Testis (tissue), 3 donors: Measurements from ENCODE around the gene CTBP2. TPM values are rescaled to one million over a fixed set of nuclear protein-coding genes. Genes with fewer than 3 reads are reported as not detected.

ENCODE experiments used
- DNase-seq: peaks from one replicate; pipeline ENCODE4 v3.0.0-alpha.2; 2019
- H3K27ac ChIP-seq, 2 donors: fragments of 200-600 bp; sonication (generic); one replicate each; pipeline ENCODE4 v1.5.1; 2019
- H3K27me3 ChIP-seq: fragments of 200-600 bp; sonication (generic); one replicate; pipeline ENCODE4 v1.5.1; 2019
- H3K36me3 ChIP-seq: fragments of 200-600 bp; sonication (generic); one replicate; pipeline ENCODE4 v1.5.1; 2017; ENCODE audit warnings: low read depth; ENCODE audit errors: missing control alignments
- H3K4me1 ChIP-seq: fragments of 200-600 bp; sonication (generic); one replicate; pipeline ENCODE4 v1.5.1; 2019
- H3K4me3 ChIP-seq, 2 donors: fragments of 200-600 bp; sonication (generic); one replicate each; pipeline ENCODE4 v1.5.1; 2017 to 2019
- H3K9me3 ChIP-seq: fragments of 200-600 bp; sonication (generic); one replicate; pipeline ENCODE4 v1.5.1; 2017
- POLR2A ChIP-seq: fragments of 450-650 bp; IDR thresholded peaks from one replicate; pipeline ENCODE4 v1.6.1; 2017; ENCODE audit warnings: antibody characterized with exemption, mild to moderate bottlenecking, moderate library complexity
- WGBS, 2 donors: methylation state at CpG; one replicate each; pipeline ENCODE4 v1.1.5; 2018; 5-methylcytosine and 5-hydroxymethylcytosine counted together
- intact Hi-C: fragments of 100-400 bp; cut with DNase I; formaldehyde crosslinking; loops from one replicate; pipeline ENCODE4 v1.15.1; 2023; ENCODE audit warnings: low total_unique reads
- polyA plus RNA-seq: library from polyadenylated mRNA; stranded (reverse); fragments of 350-450 nt; fragmentation: Illumina TruSeq; extraction: RNeasy Lipid Tissue Mini Kit (QIAGEN cat#74804); gene quantifications from one replicate; pipeline ENCODE4 v1.2.3, GENCODE V29; 2014; ENCODE audit warnings: low read depth, low replicate concordance; ENCODE audit not compliant: insufficient read depth
- total RNA-seq, 2 donors: library from RNA; depleted of rRNA; stranded (reverse); fragments of >200 nt; gene quantifications; one replicate each; pipeline ENCODE4 v1.2.3, GENCODE V29; 2016
- TF ChIP-seq, protein P1 (sequence below), 3 experiments: fragments of 450-650 bp in 2 of 3; fragments of 200-600 bp in 1 of 3; sonication (generic) in 1 of 3; IDR thresholded peaks; one replicate each; pipeline ENCODE4 v1.5.1; 2016 to 2019; ENCODE audit warnings: antibody characterized with exemption in 3 of 3, mild to moderate bottlenecking in 2 of 3, moderate library complexity in 1 of 3

CTBP2 gene
- total and polyA plus RNA-seq, 3 donors from 2014 or later, result 44.7 to 79.5 (median 52.4) TPM

DNA sequence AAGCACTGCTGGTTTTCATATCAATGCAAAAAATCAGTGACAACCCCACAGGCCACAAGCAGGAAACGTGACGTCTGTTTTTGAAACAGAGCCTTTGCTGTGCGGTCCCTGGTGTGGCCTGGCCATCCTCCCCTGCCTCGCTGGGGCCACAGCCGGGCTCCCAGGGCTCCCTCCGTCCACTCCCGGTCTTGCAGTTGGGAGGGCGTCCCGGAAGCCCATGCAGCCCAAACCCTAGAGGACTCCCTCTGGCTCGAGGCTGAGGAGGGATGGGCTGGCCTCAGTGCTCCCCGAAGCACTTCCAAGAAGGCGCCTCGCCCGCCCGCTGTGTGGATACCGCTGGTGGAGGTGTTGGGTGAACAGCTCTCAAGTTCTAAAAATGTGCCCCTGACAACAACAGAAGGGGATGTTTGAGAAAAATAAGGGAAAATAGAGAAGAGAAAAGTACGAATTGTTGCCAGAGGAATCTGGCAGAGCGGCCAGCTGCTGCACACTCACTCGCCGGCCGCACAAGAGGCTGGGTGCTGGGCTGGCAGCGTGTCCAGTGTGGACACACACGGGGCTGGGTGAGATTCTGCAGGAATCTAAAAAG is 144.9 kb downstream of the CTBP2 start:
- Histone ChIP-seq H3K4me1 (peaks cover 81% of the 10 kb centered on the region), H3K27ac (peak overlapping the region; percentile 71 to 72), H3K27me3 (no peaks in the 10 kb centered on the region), H3K36me3 (no peaks in the 10 kb centered on the region), H3K4me3 (no peak overlapping the region), H3K9me3 (no peaks in the 10 kb centered on the region)
- no peak for TF ChIP-seq POLR2A
- TF ChIP-seq, protein P1, sequence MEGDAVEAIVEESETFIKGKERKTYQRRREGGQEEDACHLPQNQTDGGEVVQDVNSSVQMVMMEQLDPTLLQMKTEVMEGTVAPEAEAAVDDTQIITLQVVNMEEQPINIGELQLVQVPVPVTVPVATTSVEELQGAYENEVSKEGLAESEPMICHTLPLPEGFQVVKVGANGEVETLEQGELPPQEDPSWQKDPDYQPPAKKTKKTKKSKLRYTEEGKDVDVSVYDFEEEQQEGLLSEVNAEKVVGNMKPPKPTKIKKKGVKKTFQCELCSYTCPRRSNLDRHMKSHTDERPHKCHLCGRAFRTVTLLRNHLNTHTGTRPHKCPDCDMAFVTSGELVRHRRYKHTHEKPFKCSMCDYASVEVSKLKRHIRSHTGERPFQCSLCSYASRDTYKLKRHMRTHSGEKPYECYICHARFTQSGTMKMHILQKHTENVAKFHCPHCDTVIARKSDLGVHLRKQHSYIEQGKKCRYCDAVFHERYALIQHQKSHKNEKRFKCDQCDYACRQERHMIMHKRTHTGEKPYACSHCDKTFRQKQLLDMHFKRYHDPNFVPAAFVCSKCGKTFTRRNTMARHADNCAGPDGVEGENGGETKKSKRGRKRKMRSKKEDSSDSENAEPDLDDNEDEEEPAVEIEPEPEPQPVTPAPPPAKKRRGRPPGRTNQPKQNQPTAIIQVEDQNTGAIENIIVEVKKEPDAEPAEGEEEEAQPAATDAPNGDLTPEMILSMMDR (IDR thresholded peaks at IDR 0.05), result no peak
- intact Hi-C loops, result no loop called here
- 45 to 59% methylated on average over 17 to 23 of the region's 23 CpGs for WGBS, 2 donors
- DNase-seq, result no peak

DNA sequence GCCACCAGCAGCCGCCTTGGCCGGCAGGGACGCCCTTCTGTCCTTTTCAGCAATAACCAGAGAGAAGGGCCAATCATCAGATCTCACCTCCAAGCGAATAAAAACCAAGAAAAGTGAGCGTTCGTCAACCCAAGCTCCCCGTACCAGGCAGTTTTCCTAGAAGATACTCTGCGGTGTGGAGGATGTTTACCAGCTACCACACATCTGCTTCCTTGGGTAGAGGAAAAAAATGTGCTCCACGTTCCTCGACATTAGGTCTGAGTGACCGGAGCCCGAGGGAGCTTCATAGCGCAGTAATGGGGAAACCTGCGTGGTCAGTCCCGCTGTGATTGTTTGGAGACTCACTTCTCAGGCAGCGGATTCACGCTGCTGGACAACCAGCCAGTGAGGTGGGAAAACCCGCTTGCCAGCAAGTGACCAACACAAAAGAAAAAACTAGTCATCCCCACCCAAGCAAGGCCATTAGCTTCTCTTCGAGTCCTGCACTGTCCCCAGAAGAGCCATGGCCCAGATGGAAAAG is 145.5 kb downstream of the CTBP2 start:
- DNase-seq, result no peak
- no peak overlapping the region for H3K4me3 ChIP-seq
- H3K27ac ChIP-seq, result peak overlapping the region; percentile 71 to 72
- H3K36me3 ChIP-seq, result no peaks in the 10 kb centered on the region
- peaks cover 87% of the 10 kb centered on the region for H3K4me1 ChIP-seq
- H3K9me3 ChIP-seq, result no peaks in the 10 kb centered on the region
- intact Hi-C loops, result no loop called here
- 90 to 91% methylated on average over 19 of the region's 19 CpGs for WGBS, 2 donors
- TF ChIP-seq, protein P1 (IDR thresholded peaks at IDR 0.05), result no peak
- no peak for TF ChIP-seq POLR2A
- H3K27me3 ChIP-seq, result no peaks in the 10 kb centered on the region

DNA sequence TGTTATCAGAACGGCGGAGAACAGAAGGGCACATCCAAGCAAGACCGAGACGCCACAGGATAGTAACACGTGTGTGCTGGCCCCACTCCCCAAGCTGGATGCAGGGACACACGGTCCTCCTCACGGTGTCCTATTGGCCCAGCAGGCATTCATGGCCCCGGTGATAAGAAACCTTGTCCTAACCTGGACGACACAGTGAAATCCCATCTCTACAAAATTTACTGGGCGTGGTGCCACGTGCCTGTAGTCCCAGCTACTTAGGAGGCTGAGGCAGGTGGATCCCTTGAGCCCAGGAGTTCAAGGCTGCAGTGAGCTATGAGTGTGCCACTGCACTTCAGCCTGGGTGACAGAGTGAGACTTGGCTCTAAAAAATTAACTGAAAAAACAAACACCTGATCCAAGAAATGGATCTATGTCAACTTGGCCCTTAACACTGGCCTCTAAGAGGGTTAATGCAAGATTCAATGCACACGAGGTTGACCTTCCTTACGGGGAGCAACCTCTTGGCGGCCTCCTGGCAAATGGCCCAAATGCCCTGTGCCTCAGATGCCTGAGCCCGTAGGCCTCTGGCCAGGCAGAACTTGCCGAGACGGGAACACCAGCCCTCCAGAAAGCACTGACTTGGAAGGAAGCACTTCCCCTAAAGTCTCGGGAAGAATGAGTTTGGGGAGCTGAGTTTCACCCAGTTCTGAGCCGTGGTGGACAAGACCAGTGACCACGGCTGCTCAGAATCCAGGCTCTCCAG is 146.1 kb downstream of the CTBP2 start:
- DNase-seq, result no peak
- 56 to 92% methylated on average over 7 to 20 of the region's 20 CpGs for WGBS, 2 donors
- Histone ChIP-seq H3K27me3 (no peaks in the 10 kb centered on the region), H3K36me3 (no peaks in the 10 kb centered on the region), H3K4me1 (peaks cover 91% of the 10 kb centered on the region), H3K27ac (peak overlapping the region; percentile 71 to 72), H3K4me3 (no peak overlapping the region), H3K9me3 (no peaks in the 10 kb centered on the region)
- no peak for TF ChIP-seq POLR2A
- intact Hi-C loops, result no loop called here

DNA sequence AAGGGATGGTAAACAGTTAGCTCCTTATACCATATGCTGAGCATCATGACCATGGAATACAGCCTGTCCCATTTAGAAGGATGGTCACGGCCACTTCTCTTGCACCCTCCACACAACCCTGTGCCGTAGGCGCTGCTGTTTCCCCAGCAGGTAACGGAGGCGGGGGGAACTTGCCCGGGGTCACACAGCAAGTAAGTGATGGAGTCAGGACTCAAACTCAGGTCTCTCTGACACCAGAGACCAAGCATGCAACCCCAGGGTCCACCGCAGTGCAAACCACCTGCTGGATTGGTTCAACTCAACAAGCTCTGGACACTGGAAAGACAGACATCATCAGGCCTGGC is 146.9 kb downstream of the CTBP2 start:
- whole genome bisulfite sequencing, 2 donors, result 97 to 100% methylated on average over 6 to 7 of the region's 7 CpGs
- H3K4me3 ChIP-seq, result no peak overlapping the region
- H3K36me3 ChIP-seq, result no peaks in the 10 kb centered on the region
- no peak for TF ChIP-seq POLR2A
- TF ChIP-seq, protein P1 (IDR thresholded peaks at IDR 0.05), result no peak
- no peaks in the 10 kb centered on the region for H3K27me3 ChIP-seq
- no peaks in the 10 kb centered on the region for H3K9me3 ChIP-seq
- no peak for DNase-seq
- intact Hi-C loops, result no loop called here
- peak overlapping the region; percentile 72 to 90 for H3K27ac ChIP-seq
- H3K4me1 ChIP-seq, result peaks cover 89% of the 10 kb centered on the region

DNA sequence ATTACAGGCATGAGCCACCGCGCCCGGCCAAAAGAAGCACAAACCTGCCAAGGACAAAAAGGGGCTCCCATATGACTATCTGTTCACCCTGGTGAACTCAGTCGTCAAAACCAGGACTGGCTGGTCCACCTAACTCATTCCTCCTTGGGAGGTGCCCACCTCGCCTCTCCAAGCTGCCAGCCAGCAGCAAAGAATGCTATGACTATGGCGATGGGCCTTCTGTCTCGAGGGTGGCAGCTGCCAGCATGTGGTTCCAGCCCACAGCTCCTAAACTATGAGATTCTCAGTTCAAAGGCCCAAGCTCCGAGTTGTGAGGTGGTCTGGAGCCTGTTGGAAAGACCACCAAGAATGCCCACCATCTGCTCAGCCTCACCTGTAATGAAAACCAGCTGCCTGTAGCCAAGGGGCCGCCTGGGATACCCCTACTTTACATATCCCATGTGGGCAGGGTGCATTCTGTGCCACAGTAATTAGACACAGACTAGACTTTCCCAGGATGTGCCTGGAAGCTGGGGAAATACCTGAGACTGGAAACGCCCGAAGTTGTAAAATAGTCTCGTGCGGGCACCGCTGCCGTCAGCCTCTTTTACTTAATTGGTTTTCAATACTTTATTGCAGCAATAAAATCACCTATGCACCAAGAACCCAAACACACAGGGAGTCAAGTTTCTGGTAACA is 147.4 kb downstream of the CTBP2 start:
- H3K27ac ChIP-seq, result peak overlapping the region; percentile 72 to 90
- peaks cover 90% of the 10 kb centered on the region for H3K4me1 ChIP-seq
- intact Hi-C loops, result no loop called here
- no peaks in the 10 kb centered on the region for H3K36me3 ChIP-seq
- H3K9me3 ChIP-seq, result no peaks in the 10 kb centered on the region
- no peak overlapping the region for H3K4me3 ChIP-seq
- no peak for DNase-seq
- 92 to 95% methylated on average over 15 of the region's 15 CpGs for WGBS, 2 donors
- TF ChIP-seq, protein P1 (IDR thresholded peaks at IDR 0.05), result no peak
- no peak for TF ChIP-seq POLR2A
- no peaks in the 10 kb centered on the region for H3K27me3 ChIP-seq
